ENCODE measurements around the gene PALB2.

PALB2 gene

GRCh38 chr16:23640931-23641765 is at the start of gene PALB2, which contains the start of gene DCTN5:
TSS of gene PALB2 (minus strand) at chr16:23641310. CDS start at chr16:23641157, 153 bp downstream.
TSS of gene DCTN5 (plus strand) at chr16:23641466. CDS start at chr16:23641543, 77 bp downstream.
- peak; percentile 75 for DNase-seq (ENCODE audit: low read depth)

- DNase-seq (ENCODE audit: low read depth), result no peak
Observed at GRCh38 chr16:23689442-23690187, 48.5 kb upstream of the PALB2 start.

- DNase-seq (ENCODE audit: low read depth), result no peak
Observed at GRCh38 chr16:23687034-23687808, 46.1 kb upstream of the PALB2 start.

DNA sequence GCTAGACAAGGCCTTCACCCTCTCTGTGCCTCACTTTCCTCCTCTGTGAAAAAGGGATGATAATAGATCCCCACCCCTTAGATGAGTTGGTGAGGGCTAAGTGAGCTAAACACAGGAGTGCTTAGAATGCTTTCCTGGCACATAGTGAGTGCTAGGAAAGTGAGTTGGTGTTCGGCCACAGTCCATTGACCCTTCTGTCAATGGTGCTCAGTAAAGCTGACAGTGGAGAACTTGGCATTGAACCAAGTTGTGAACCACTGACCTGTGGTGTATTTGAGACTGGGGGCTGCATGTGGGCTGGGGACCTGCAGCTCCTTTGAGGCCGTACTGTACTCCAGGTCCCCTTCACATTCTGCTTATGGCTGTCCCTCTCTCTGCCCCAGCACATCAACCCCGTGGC is 42.4 kb upstream of the PALB2 start:
- DNase-seq (ENCODE audit: low read depth), result no peak

- no peak for DNase-seq (ENCODE audit: low read depth)
Observed at GRCh38 chr16:23682181-23682580, 41.1 kb upstream of the PALB2 start.

DNA sequence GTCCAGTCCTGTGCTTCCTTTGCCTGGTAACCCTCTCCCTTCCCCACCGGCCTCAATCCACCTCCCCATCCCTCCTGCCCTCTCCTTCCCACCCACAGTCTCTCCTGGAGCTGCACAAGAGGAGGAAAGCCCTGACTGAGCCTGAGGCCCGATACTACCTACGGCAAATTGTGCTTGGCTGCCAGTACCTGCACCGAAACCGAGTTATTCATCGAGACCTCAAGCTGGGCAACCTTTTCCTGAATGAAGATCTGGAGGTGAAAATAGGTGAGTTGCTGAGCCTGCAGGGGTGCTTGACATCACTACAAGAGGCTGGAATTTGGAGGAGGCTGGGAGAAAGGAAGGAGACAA is 38.9 kb upstream of the PALB2 start:
- no peak for DNase-seq (ENCODE audit: low read depth)

DNA sequence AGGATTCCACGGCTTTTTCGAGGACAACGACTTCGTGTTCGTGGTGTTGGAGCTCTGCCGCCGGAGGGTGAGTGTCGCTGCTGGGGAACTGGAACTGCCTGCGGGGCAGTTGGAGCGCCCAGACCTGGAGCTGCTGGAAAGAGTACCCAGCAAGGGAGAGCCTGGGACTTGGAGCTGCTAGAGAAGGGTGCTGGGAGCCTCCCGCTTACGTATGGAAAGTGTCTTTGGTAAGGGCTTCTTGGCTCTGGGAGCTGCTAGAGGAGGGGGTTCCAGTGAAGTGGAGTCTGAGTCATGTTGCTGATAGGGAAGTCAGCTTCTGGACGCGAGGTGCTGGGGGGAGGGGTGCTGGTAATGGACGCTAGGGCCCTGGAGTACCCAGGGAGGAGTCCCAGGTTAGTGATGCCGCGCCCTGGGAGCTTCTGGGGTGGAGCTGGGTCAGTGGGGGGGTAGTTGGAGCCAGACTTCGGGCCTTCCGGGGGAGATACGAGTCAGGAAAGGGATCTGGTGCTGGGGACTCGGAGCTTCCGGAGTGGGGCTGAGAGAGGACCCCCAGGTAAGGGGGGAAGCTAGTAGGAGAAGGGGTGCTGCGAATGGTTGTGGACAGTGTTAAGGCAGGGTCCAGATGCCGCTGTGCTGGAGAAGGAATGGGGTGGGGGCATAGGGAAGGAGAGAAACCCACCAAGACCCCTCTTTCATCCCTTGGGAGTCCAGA is 38.3 kb upstream of the PALB2 start:
- DNase-seq (ENCODE audit: low read depth), result no peak

DNA sequence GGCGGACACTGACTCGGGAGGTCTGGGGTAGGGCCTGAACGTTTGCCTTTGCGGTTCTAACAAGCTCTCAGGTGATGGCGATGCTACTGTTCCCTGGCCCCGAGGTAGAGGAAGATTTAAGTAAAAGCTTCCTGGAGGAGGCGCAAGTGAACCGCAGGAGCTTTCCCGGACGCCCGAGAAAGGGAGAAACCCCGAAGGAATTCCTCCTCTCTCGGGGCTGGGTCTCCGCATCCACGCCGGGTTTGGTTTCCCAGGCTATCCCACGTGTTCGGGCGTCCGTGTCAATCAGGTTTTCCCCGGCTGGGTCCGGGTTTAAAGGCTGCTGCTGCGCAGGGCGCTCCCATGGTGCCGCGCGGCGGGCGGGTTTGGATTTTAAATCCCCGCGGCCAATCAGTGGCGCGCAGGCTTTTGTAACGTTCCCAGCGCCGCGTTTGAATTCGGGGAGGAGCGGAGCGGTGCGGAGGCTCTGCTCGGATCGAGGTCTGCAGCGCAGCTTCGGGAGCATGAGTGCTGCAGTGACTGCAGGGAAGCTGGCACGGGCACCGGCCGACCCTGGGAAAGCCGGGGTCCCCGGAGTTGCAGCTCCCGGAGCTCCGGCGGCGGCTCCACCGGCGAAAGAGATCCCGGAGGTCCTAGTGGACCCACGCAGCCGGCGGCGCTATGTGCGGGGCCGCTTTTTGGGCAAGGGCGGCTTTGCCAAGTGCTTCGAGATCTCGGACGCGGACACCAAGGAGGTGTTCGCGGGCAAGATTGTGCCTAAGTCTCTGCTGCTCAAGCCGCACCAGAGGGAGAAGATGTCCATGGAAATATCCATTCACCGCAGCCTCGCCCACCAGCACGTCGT is 37.5 kb upstream of the PALB2 start, which contains the start of gene PLK1:
PLK1 (plus strand) TSS at position 460 of the 844 bp plus-strand sequence; CDS start at position 504, 44 bp downstream.
- DNase-seq (ENCODE audit: low read depth), result peak; percentile 46

GRCh38 chr16:23676924-23677480 is 35.9 kb upstream of the PALB2 start:
- DNase-seq (ENCODE audit: low read depth), result no peak

DNA sequence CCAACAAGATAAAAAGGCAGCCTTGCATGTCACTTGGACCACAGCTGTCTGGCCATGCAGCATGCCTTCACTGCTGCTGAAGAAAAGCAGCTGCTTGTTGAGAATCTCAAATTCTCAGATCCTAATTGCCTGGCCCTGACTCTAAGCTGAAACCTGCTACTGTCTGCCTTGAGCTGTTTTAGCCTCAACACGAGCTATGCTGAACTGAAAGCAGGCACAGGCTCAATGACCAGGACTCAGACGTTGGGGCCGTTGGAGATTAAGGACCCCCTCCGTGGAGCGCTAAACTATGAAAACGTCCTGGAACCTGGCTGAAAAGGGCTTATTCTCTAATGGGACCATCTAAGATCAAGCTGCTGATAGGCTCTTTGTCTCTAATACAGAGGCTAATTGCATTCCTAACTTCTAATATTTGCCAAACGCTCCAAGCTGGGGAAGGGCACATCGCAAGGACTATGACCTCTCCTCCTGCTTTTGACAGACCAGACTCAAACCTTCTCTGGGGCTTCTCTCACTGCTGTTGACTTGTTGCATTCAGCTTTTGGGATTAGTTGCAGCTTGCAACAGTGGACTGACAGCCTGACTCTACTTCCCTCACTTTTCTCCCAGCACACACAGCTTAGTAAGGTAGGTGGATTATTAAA is 33.0 kb upstream of the PALB2 start:
- no peak for DNase-seq (ENCODE audit: low read depth)

DNA sequence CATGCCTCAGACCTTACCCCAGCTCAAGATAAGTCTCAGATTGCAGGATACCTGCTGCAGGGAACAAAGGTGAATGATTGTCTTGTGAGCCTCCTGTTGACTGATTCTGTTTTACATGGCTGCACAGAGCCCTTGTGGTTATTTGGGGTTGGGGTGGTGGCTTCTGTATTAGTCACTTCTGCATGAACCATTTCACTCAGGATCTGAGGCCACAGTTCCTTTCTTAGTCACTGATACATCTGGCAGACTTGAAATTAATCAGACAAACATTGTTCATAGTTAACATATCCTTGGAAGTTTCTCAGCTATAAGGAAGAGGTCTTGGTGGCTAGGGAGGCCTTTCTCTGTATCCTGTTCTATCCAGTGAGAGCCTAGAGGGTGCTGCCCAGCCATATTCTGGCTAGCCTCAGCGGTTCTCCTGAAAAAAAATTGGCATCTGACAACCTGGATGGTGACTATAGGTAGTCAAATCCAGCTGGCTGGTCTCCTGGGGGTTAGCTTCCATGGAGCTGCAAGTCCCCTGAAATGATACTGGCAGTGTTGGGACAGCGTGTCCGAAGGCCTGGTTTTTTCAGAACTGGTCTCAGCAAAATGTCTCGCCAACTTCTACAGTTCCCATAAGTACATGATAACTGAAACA is 29.1 kb upstream of the PALB2 start:
- DNase-seq (ENCODE audit: low read depth), result no peak

DNA sequence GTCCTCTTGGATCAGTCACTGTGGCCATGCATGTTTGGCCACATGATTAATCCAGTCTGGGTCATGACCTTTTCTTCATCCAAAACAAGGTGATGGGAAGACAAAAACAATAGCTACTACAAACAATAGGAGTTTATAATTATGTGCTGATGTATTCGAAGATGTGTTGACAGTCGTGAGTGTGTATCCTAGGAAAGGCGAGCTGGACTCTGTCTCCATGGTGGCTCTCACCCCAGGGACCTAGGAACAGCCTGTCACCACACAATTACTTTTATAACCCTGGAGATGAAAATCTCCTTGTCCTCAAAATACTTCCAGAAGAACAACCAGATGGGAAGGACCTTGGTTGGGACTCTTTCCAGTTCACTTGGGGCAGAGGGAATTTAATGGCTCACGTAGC is 27.8 kb upstream of the PALB2 start:
- DNase-seq (ENCODE audit: low read depth), result no peak

DNA sequence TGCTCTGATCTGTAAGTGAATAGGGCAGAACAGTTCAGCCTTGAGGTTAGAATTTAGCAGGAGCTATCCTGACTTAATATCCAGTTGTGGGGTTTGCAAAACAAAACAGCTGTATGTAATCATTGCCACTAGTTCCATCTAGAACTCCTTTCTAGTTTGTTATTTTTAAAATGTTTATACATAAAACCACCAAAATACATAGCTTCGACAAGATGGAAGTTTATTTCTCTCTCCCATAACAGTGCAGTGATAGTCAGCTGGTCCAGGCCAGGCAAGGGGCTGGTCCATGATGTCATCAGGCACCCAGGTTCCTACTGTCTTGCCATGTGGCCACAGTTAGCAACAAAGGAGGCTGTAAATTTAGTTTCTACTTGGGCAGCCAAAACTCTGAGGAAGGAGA is 27.1 kb upstream of the PALB2 start:
- no peak for DNase-seq (ENCODE audit: low read depth)

DNA sequence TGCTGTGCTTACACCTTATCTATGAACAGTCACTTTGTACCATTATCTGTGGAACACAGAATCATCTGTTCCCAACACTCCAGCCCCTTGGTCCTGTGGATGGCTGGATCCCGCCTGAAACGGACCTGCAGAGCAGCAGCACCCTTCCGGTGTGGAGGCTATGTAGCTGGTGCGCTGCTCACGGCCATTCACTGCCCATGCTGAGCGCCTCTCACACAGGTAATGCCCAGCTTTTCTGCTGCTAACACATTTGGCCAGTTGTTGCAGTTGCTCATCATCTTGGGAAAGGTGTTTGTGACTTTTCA is 26.2 kb upstream of the PALB2 start:
- DNase-seq (ENCODE audit: low read depth), result no peak

DNA sequence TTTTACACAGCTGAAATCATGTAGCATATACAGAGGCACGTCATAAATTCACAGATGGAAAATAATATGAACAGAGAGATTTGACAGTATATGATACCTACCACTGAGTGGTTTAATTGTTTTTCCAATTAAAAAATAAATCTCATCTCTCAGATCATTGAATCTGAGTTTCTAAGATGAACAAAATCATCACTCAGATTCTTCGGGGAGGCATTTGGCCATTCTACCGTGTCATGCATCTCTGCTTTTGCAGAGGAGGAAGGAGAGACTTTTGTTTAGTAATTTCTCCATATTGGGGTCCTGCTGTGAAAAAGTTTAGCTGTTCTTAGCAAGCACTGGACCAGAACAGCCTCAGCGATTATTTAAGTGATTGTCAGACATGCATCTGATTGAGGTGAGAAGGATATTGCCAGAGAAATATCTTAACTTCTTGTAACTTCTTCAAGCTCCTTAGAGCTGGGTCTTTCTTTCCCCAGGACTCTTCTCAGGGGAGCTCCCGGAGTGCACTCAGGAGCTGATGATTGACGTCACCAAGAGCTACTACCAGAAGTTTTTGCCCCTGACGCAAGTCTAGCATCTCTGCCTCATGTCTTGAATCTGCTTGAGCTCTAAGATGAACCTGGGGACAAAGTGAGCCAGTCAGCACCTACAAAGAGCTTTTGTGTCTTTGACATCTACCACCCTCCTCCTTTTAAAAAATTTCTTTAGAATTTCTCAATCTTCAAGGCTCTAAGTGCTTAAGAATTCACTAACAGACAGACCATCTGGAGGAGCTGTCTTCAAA is 25.7 kb upstream of the PALB2 start:
- no peak for DNase-seq (ENCODE audit: low read depth)

DNA sequence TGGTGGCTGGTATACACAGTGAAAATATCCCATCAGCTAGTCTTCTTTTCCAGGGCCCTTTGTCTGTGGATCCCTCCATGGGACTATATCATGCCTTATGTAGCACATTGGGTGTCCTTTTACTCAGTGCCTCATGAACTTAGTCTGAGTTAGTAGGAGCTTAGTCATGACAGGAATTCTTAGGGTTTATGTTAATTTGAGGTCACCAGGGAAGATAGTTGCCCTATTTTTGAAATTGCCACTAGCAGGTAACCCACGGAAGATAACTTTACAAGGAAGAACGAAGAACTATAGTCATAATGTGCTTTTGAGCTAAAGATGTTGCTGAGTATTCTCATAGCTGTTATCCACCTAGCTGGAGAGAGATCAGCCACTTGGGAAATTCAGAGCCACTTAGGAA is 22.8 kb upstream of the PALB2 start:
- DNase-seq (ENCODE audit: low read depth), result no peak

DNA sequence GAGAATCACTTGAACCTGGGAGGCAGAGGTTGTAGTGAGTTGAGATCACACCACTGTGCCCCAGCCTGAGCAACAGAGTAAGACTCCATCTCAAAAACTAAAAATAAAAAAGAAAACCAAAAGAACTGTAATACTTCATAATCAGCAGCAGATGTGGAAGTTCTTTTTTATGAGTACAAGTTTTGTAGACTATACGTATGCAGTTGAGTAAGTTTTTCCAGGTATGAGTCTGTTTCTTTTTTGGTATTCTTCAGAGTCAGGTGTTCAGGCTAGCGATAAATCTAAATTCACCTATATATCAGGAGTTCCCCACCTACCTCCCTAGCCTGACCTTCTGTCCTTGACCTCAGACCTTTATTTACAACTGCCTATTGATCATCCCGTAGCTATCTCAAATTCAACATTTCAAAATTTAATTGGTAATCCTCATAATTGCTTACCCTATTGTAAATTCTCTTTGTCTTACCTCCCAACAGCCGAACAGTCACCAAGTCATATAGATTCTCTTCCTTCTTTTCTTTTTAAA is 10.9 kb upstream of the PALB2 start:
- DNase-seq (ENCODE audit: low read depth), result no peak

- DNase-seq (ENCODE audit: low read depth), result no peak
Observed at GRCh38 chr16:23650674-23651416, 9.7 kb upstream of the PALB2 start.
